Vagina (tissue), 2 donors: ENCODE data around the gene ZFX. TPM values are rescaled to one million over a fixed set of nuclear protein-coding genes. Genes with fewer than 3 reads are reported as not detected.
"Not testable (repeated sequence)": the region's sequence is repeated elsewhere in the genome, so short reads cannot be mapped to it uniquely, and the experiment has no call there.

Source experiments
- DNase-seq, 2 donors: peaks; one replicate each; pipeline ENCODE4 v3.0.0-alpha.2; 2017; ENCODE audit errors: extremely low spot score in 2 of 2
- H3K27ac ChIP-seq: fragments of 200-600 bp; sonication (generic); one replicate; pipeline ENCODE4 v1.5.1; 2019
- H3K27me3 ChIP-seq: fragments of 200-600 bp; sonication (generic); one replicate; pipeline ENCODE4 v1.5.1; 2019
- H3K36me3 ChIP-seq, 2 donors: fragments of 200-600 bp; sonication (generic); one replicate each; pipeline ENCODE4 v1.5.1; 2017 to 2019
- H3K4me1 ChIP-seq: fragments of 200-600 bp; sonication (generic); one replicate; pipeline ENCODE4 v1.5.1; 2019
- H3K4me3 ChIP-seq, 2 donors: fragments of 200-600 bp; sonication (generic); 1 replicate in 1 of 2; 2 replicates in 1 of 2; pipeline ENCODE4 v1.5.1; 2016 to 2019
- H3K9me3 ChIP-seq: fragments of 200-600 bp; sonication (generic); one replicate; pipeline ENCODE4 v1.5.1; 2019
- POLR2A ChIP-seq, 2 donors: fragments of 450-650 bp; IDR thresholded peaks; one replicate each; pipeline ENCODE4 v1.6.1; 2017; ENCODE audit warnings: antibody characterized with exemption in 2 of 2, mild to moderate bottlenecking in 2 of 2, moderate library complexity in 2 of 2
- POLR2AphosphoS5 ChIP-seq, 2 donors: sonication (generic); formaldehyde crosslinking; IDR thresholded peaks; one replicate each; pipeline ENCODE4 v1.9.0; 2017; ENCODE audit warnings: antibody characterized with exemption in 2 of 2, mild to moderate bottlenecking in 2 of 2, low read depth in 1 of 2; ENCODE audit not compliant: insufficient read depth in 1 of 2
- intact Hi-C: fragments of 100-400 bp; cut with DNase I; formaldehyde crosslinking; loops from one replicate; pipeline ENCODE4 v1.15.1; 2023
- total RNA-seq: library from RNA; depleted of rRNA; stranded (reverse); fragments of >200 nt; gene quantifications from one replicate; pipeline ENCODE4 v1.2.3, GENCODE V29; 2016
- TF ChIP-seq, protein P1 (sequence below), 3 experiments: fragments of 450-650 bp in 2 of 3; fragments of 200-600 bp in 1 of 3; sonication (generic) in 1 of 3; IDR thresholded peaks; one replicate each; pipeline ENCODE4 v1.5.1; 2017 to 2019; ENCODE audit warnings: antibody characterized with exemption in 3 of 3, mild to moderate bottlenecking in 2 of 3, moderate library complexity in 2 of 3

Gene ZFX
- total RNA-seq, 1 donor from 2014 or later: 62.4 TPM

DNA sequence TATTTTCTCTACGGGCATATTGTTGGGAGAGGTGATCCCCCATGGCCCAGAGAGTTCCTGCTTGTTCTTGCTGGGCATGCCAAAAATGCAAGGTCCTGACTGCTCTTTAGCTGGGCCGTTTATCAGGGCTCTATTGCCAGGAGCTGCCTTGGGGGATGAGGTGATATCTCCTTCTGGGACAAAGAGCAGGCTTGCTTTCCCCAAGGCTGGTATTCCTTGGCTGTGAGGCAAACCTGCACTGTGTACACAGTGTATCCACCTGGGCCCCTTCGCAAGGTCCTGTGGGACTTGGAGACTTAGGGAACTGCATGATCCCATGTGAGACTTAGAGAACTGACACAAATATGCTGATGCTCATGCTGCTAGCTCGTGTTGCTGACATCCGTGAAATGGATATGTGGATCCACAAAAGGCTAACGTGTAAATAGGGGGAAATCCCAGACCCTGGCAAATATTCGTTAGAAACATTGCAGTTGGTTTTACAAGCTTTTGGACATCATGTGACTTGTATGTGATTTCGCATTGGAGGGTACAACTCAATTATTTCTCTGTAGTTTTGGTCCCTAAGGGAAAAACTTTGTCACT, 24.4 kb upstream of the ZFX start:
- Histone ChIP-seq H3K4me3 (no peak overlapping the region), H3K27me3 (no peaks in the 10 kb centered on the region), H3K9me3 (no peaks in the 10 kb centered on the region), H3K36me3 (no peaks in the 10 kb centered on the region), H3K4me1 (no peaks in the 10 kb centered on the region), H3K27ac (no peak overlapping the region)
- no peak for DNase-seq
- intact Hi-C loops: no loop called here
- TF ChIP-seq POLR2A (IDR thresholded peaks at IDR 0.05): no peak
- TF ChIP-seq, protein P1, sequence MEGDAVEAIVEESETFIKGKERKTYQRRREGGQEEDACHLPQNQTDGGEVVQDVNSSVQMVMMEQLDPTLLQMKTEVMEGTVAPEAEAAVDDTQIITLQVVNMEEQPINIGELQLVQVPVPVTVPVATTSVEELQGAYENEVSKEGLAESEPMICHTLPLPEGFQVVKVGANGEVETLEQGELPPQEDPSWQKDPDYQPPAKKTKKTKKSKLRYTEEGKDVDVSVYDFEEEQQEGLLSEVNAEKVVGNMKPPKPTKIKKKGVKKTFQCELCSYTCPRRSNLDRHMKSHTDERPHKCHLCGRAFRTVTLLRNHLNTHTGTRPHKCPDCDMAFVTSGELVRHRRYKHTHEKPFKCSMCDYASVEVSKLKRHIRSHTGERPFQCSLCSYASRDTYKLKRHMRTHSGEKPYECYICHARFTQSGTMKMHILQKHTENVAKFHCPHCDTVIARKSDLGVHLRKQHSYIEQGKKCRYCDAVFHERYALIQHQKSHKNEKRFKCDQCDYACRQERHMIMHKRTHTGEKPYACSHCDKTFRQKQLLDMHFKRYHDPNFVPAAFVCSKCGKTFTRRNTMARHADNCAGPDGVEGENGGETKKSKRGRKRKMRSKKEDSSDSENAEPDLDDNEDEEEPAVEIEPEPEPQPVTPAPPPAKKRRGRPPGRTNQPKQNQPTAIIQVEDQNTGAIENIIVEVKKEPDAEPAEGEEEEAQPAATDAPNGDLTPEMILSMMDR (IDR thresholded peaks at IDR 0.05): no peak
- TF ChIP-seq POLR2AphosphoS5 (IDR thresholded peaks at IDR 0.05; ENCODE audit: insufficient read depth in 1 of 2, low read depth in 1 of 2): no peak

GRCh38 chrX:24131476-24131875, 18.1 kb upstream of the ZFX start:
- no peaks in the 10 kb centered on the region for H3K4me1 ChIP-seq
- H3K27ac ChIP-seq: no peak overlapping the region
- H3K9me3 ChIP-seq: no peaks in the 10 kb centered on the region
- intact Hi-C loops: no loop called here
- DNase-seq: no peak
- TF ChIP-seq, protein P1 (IDR thresholded peaks at IDR 0.05): no peak
- TF ChIP-seq POLR2AphosphoS5 (IDR thresholded peaks at IDR 0.05; ENCODE audit: insufficient read depth in 1 of 2, low read depth in 1 of 2): no peak
- no peak for TF ChIP-seq POLR2A (IDR thresholded peaks at IDR 0.05)
- H3K36me3 ChIP-seq: no peaks in the 10 kb centered on the region
- H3K27me3 ChIP-seq: no peaks in the 10 kb centered on the region
- no peak overlapping the region for H3K4me3 ChIP-seq

DNA sequence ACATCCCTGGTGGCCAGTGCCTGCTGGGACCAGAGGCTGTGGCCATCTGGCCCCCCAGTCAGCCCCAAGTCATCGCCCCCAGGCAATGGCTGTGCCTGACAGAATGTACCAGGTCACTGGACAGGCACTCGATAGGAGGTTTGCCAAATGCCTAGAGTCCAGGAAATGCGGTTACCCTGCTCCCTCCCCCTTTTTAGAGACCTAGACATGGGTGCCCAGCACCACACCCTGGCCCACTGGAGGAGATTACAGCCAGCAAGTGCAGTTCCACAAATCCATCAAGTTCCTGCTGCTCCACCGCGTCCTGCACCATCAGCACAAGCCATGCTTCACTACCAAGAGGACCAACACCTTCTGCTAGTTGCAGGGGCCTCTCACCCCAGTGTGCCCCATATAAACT, 16.2 kb upstream of the ZFX start:
- no peak for TF ChIP-seq POLR2AphosphoS5 (IDR thresholded peaks at IDR 0.05; ENCODE audit: insufficient read depth in 1 of 2, low read depth in 1 of 2)
- TF ChIP-seq, protein P1 (IDR thresholded peaks at IDR 0.05): no peak
- no peak for TF ChIP-seq POLR2A (IDR thresholded peaks at IDR 0.05)
- H3K27me3 ChIP-seq: no peaks in the 10 kb centered on the region
- H3K36me3 ChIP-seq: no peaks in the 10 kb centered on the region
- intact Hi-C loops: no loop called here
- H3K4me3 ChIP-seq: no peak overlapping the region
- no peaks in the 10 kb centered on the region for H3K9me3 ChIP-seq
- H3K4me1 ChIP-seq: no peaks in the 10 kb centered on the region
- H3K27ac ChIP-seq: no peak overlapping the region
- DNase-seq: no peak

GRCh38 chrX:24135768-24136167, 13.8 kb upstream of the ZFX start:
- H3K27me3 ChIP-seq, H3K9me3 ChIP-seq, H3K36me3 ChIP-seq, DNase-seq, H3K4me1 ChIP-seq, H3K4me3 ChIP-seq, H3K27ac ChIP-seq, intact Hi-C loops: not testable (repeated sequence)

DNA sequence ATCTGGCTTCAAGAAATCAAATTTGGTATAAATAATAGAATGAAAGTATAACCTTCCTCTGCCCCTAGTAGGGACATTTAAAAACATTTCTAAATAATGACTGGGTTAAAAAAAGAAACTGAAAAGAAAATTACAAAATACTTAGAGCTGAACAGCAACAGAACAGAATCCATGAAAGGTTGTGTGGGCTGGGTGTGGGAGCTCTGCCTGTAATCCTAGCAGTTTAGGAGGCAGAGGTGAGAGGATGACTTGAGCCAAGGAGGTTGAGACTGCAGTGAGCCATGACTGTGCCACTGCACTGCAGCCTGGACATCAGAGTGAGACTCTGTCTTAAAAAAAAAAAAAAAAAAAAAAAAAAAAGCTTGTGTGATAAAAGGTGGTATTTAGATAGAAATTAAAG, 12.3 kb upstream of the ZFX start:
- TF ChIP-seq POLR2A (IDR thresholded peaks at IDR 0.05): no peak
- TF ChIP-seq, protein P1 (IDR thresholded peaks at IDR 0.05): no peak
- intact Hi-C loops: no loop called here
- H3K4me3 ChIP-seq: no peak overlapping the region
- no peaks in the 10 kb centered on the region for H3K36me3 ChIP-seq
- no peak overlapping the region for H3K27ac ChIP-seq
- no peaks in the 10 kb centered on the region for H3K27me3 ChIP-seq
- no peaks in the 10 kb centered on the region for H3K9me3 ChIP-seq
- DNase-seq: no peak
- no peaks in the 10 kb centered on the region for H3K4me1 ChIP-seq

- not testable (repeated sequence) for DNase-seq
These were observed 5.5 kb upstream of the ZFX start for GRCh38 chrX:24143982-24144381.

More at GRCh38 chrX:24143982-24144381, 5.5 kb upstream of the ZFX start:
- H3K9me3 ChIP-seq, H3K27me3 ChIP-seq, H3K4me3 ChIP-seq, H3K27ac ChIP-seq, H3K36me3 ChIP-seq: not testable (repeated sequence)
- intact Hi-C loops: loop anchor here (10.0 kb wide), 1 partner anchor 89 kb away; the partner anchor contains the start of gene EIF2S3
- peaks cover 35% of the 10 kb centered on the region for H3K4me1 ChIP-seq
